Measurements from ENCODE around the gene CCDC47. TPM values are rescaled to one million over a fixed set of nuclear protein-coding genes. Genes with fewer than 3 reads are reported as not detected.

CCDC47 gene
- total RNA-seq, 8 experiments from 2014 or later: 44.4 to 93.5 (median 54.2) TPM

- WGBS, 10 experiments: no CpG with 5 or more reads among the region's 45 CpGs
- peak overlapping the region; percentile 89 to 92 for H3K27ac ChIP-seq
- peaks cover 20 to 43% of the 10 kb centered on the region in 2 donors for H3K4me1 ChIP-seq (replicated peaks in 1 of 2)
- ATAC-seq (replicated peaks in 6 of 8): peak in 6 of 8 experiments; percentile 13 to 32 (median 17)
- H3K4me3 ChIP-seq: peak overlapping the region; percentile 55 to 97 (median 77)
- in situ Hi-C loops (cut with MboI; ENCODE audit: low pct_unique_long_range_greater_than_20kb in 2 of 9, low sequenced_read_pairs in 9 of 9, unreplicated experiment in 9 of 9): no loop called here
Observed at GRCh38 chr17:63698886-63699637, 74.3 kb downstream of the CCDC47 start.

GRCh38 chr17:63698381-63698885 is 75.0 kb downstream of the CCDC47 start:
- peak overlapping the region; percentile 55 to 97 (median 77) for H3K4me3 ChIP-seq
- no peak overlapping the region for H3K27ac ChIP-seq
- 87% methylated on average over 4 of the region's 24 CpGs; no CpG with 5 or more reads in 9 of the 10 experiments for WGBS, 10 experiments
- in situ Hi-C loops (cut with MboI; ENCODE audit: low pct_unique_long_range_greater_than_20kb in 2 of 9, low sequenced_read_pairs in 9 of 9, unreplicated experiment in 9 of 9): no loop called here
- ATAC-seq (replicated peaks in 6 of 8): no peak
- H3K4me1 ChIP-seq (replicated peaks in 1 of 2): peaks cover 20 to 43% of the 10 kb centered on the region in 2 donors

GRCh38 chr17:63697341-63698286 is 75.8 kb downstream of the CCDC47 start:
- in situ Hi-C loops (cut with MboI; ENCODE audit: low pct_unique_long_range_greater_than_20kb in 2 of 9, low sequenced_read_pairs in 9 of 9, unreplicated experiment in 9 of 9): no loop called here
- H3K4me1 ChIP-seq (replicated peaks in 1 of 2): peaks cover 20 to 43% of the 10 kb centered on the region in 2 donors
- H3K4me3 ChIP-seq: no peak overlapping the region
- ATAC-seq (replicated peaks in 6 of 8): peak in 3 of 8 experiments; percentile 2 to 8 (median 3)
- 80 to 100% (median 100%) methylated on average over 1 to 10 of the region's 22 CpGs; no CpG with 5 or more reads in 5 of the 10 experiments for whole genome bisulfite sequencing, 10 experiments
- H3K27ac ChIP-seq: no peak overlapping the region

- ATAC-seq (replicated peaks in 6 of 8): peak in 3 of 8 experiments; percentile 6 to 15 (median 9)
- H3K4me3 ChIP-seq: no peak overlapping the region
- in situ Hi-C loops (cut with MboI; ENCODE audit: low pct_unique_long_range_greater_than_20kb in 2 of 9, low sequenced_read_pairs in 9 of 9, unreplicated experiment in 9 of 9): no loop called here
Observed at GRCh38 chr17:63696381-63696961, 76.9 kb downstream of the CCDC47 start.

GRCh38 chr17:63695889-63696288 is 77.5 kb downstream of the CCDC47 start:
- no peak for ATAC-seq (replicated peaks in 6 of 8)
- Histone ChIP-seq H3K4me1 (replicated peaks in 1 of 2) (peaks cover 5 to 33% of the 10 kb centered on the region in 2 donors), H3K27ac (no peak overlapping the region), H3K4me3 (no peak overlapping the region)
- in situ Hi-C loops (cut with MboI; ENCODE audit: low pct_unique_long_range_greater_than_20kb in 2 of 9, low sequenced_read_pairs in 9 of 9, unreplicated experiment in 9 of 9): no loop called here
- 83 to 100% (median 95%) methylated on average over 1 to 5 of the region's 6 CpGs; no CpG with 5 or more reads in 5 of the 10 experiments for WGBS, 10 experiments

More at GRCh38 chr17:63696381-63696961, 76.9 kb downstream of the CCDC47 start:
- 54 to 100% (median 89%) methylated on average over 1 to 4 of the region's 9 CpGs; no CpG with 5 or more reads in 6 of the 10 experiments for WGBS, 10 experiments
- Histone ChIP-seq H3K4me1 (replicated peaks in 1 of 2) (peaks cover 11 to 38% of the 10 kb centered on the region in 2 donors), H3K27ac (no peak overlapping the region)

Other genes starting within 250 kb of the CCDC47 start
- 10 to 100 TPM; 31.5 to 79.4 (median 61.1) TPM for gene DCAF7, start 223.1 kb downstream of the CCDC47 start, total RNA-seq
- gene TACO1, start 172.7 kb downstream of the CCDC47 start, total RNA-seq: 10 to 100 TPM; 11.5 to 31.5 (median 22.4) TPM
- 10 to 100 TPM; 11.0 to 25.4 (median 15.1) TPM for gene MAP3K3, start 151.2 kb downstream of the CCDC47 start, total RNA-seq
- gene LIMD2, start 73.5 kb downstream of the CCDC47 start, total RNA-seq: 10 to 100 TPM in 5 of 8 experiments, 1 to 10 TPM in 2, under 1 TPM in 1; 0.97 to 64.4 (median 17.8) TPM
- 10 to 100 TPM; 23.3 to 88.1 (median 33.4) TPM for gene STRADA, start 31.8 kb downstream of the CCDC47 start, total RNA-seq
- 100 to 1,000 TPM in 3 of 8 experiments, 10 to 100 TPM in 5; 62.4 to 169 (median 85.4) TPM for gene DDX42, start 573 bp upstream of the CCDC47 start, total RNA-seq
- gene PSMC5, start 53.8 kb upstream of the CCDC47 start, total RNA-seq: 100 to 1,000 TPM in 1 of 8 experiments, 10 to 100 TPM in 7; 27.2 to 110 (median 71.3) TPM
- gene FTSJ3, start 54.1 kb upstream of the CCDC47 start, total RNA-seq: 10 to 100 TPM; 26.3 to 69.5 (median 38.7) TPM
- 100 to 1,000 TPM in 1 of 8 experiments, 10 to 100 TPM in 7; 10.7 to 114 (median 24.8) TPM for gene SMARCD2, start 69.1 kb upstream of the CCDC47 start, total RNA-seq
- under 1 TPM in 1 of 8 experiments, not detected in 7; 0.57 TPM for gene CSH2, start 100.1 kb upstream of the CCDC47 start, total RNA-seq
- not detected for gene GH2, start 108.3 kb upstream of the CCDC47 start, total RNA-seq
- under 1 TPM in 2 of 8 experiments, not detected in 6; 0.24 to 0.46 TPM for gene CSH1, start 123.0 kb upstream of the CCDC47 start, total RNA-seq
- under 1 TPM in 5 of 8 experiments, not detected in 3; 0.14 to 0.45 (median 0.31) TPM for gene CSHL1, start 137.7 kb upstream of the CCDC47 start, total RNA-seq
- not detected for gene GH1, start 145.2 kb upstream of the CCDC47 start, total RNA-seq
- 1 to 10 TPM in 3 of 8 experiments, under 1 TPM in 4, not detected in 1; 0.14 to 2.1 (median 0.94) TPM for gene CD79B, start 158.7 kb upstream of the CCDC47 start, total RNA-seq
- gene SCN4A, start 199.3 kb upstream of the CCDC47 start, total RNA-seq: 1 to 10 TPM in 4 of 8 experiments, under 1 TPM in 4; 0.04 to 2.1 (median 1.0) TPM
- gene PRR29, start 224.8 kb upstream of the CCDC47 start, total RNA-seq: 10 to 100 TPM in 1 of 8 experiments, 1 to 10 TPM in 1, under 1 TPM in 6; 0.36 to 25.1 (median 0.53) TPM
- 10 to 100 TPM in 1 of 8 experiments, 1 to 10 TPM in 2, under 1 TPM in 3, not detected in 2; 0.32 to 11.5 (median 1.0) TPM for gene ICAM2, start 247.0 kb upstream of the CCDC47 start, total RNA-seq